ENCODE data around the gene DDC.

- TF ChIP-seq, protein P1, sequence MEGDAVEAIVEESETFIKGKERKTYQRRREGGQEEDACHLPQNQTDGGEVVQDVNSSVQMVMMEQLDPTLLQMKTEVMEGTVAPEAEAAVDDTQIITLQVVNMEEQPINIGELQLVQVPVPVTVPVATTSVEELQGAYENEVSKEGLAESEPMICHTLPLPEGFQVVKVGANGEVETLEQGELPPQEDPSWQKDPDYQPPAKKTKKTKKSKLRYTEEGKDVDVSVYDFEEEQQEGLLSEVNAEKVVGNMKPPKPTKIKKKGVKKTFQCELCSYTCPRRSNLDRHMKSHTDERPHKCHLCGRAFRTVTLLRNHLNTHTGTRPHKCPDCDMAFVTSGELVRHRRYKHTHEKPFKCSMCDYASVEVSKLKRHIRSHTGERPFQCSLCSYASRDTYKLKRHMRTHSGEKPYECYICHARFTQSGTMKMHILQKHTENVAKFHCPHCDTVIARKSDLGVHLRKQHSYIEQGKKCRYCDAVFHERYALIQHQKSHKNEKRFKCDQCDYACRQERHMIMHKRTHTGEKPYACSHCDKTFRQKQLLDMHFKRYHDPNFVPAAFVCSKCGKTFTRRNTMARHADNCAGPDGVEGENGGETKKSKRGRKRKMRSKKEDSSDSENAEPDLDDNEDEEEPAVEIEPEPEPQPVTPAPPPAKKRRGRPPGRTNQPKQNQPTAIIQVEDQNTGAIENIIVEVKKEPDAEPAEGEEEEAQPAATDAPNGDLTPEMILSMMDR (IDR thresholded peaks at IDR 0.05; ENCODE audit: insufficient read depth, low read length, poor library complexity, severe bottlenecking) = no peak
- TF ChIP-seq EZH2phosphoT487 (conservative IDR thresholded peaks at IDR 0.05; ENCODE audit: low read length) = no peak
Measured at GRCh38 chr7:50505553-50506210, 59.5 kb downstream of the DDC start.
